ENCODE data around the gene HMMR. TPM values are rescaled to one million over a fixed set of nuclear protein-coding genes. Genes with fewer than 3 reads are reported as not detected.
"Not testable (repeated sequence)": the region's sequence is repeated elsewhere in the genome, so short reads cannot be mapped to it uniquely, and the experiment has no call there.

Gene HMMR
- total and polyA plus RNA-seq, 2 experiments from 2014 or later, result 77.9 to 163 TPM

DNA sequence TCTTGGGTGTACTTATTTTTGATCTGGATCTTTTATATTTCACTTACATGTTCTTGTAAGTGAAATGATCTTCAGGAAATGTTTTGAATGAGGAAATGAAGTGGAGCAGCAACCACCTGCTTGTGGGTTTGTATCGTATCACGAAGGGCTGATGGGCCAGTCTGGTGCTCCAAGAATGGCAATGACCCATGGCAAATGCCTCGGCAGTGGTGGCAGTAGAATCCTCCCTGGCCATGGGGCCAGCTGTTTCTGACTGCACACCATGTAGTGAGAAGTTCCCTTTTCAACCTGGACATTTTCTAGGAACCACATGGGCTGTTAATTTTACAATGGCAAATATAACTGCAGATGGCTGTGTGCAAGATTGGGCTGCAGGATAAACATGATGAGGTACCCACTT lies 74.9 kb downstream of the HMMR start:
- peaks cover 50% of the 10 kb centered on the region for H3K4me1 Mint-ChIP-seq
- H3K27ac Mint-ChIP-seq, result peak overlapping the region; percentile 31
- H3K4me3 Mint-ChIP-seq, result no peak overlapping the region
- Histone ChIP-seq H3F3A (replicated peaks; ENCODE audit: low read depth) (0 out of 2 replicates have a peak, but pooled peaks cover 3% of the 10 kb centered on the region), H4K20me1 (replicated peaks; ENCODE audit: insufficient read depth) (no peaks in the 10 kb centered on the region), H3K4me1 (ENCODE audit: insufficient read depth) (peaks cover 38% of the 10 kb centered on the region), H3K27ac (ENCODE audit: low read depth) (peak overlapping the region; percentile 81), H3K79me2 (replicated peaks; ENCODE audit: insufficient read depth) (no peaks in the 10 kb centered on the region), H3K9me2 (ENCODE audit: insufficient read depth) (no peaks in the 10 kb centered on the region), H2AFZ (no peak overlapping the region), H3K4me3 (no peak overlapping the region; the same call in 1 of the 2 replicates), H3K4me2 (peak overlapping the region; percentile 46), H3K36me3 (ENCODE audit: insufficient read depth) (no peaks in the 10 kb centered on the region), H3K27me3 (ENCODE audit: insufficient read depth) (no peaks in the 10 kb centered on the region)
- no peak for ATAC-seq
- TF ChIP-seq EZH2 (IDR thresholded peaks at IDR 0.05; ENCODE audit: low read depth, unreplicated experiment) (no peak), CTCF (conservative IDR thresholded peaks at IDR 0.05; ENCODE audit: low read depth in 2 of 2) (no peak), ZNF331 (CRISPR knock-in tag; IDR thresholded peaks at IDR 0.05; ENCODE audit: low read depth) (no peak), JUNB (IDR thresholded peaks at IDR 0.05; ENCODE audit: unreplicated experiment) (no peak)
- TF ChIP-seq, protein P1, sequence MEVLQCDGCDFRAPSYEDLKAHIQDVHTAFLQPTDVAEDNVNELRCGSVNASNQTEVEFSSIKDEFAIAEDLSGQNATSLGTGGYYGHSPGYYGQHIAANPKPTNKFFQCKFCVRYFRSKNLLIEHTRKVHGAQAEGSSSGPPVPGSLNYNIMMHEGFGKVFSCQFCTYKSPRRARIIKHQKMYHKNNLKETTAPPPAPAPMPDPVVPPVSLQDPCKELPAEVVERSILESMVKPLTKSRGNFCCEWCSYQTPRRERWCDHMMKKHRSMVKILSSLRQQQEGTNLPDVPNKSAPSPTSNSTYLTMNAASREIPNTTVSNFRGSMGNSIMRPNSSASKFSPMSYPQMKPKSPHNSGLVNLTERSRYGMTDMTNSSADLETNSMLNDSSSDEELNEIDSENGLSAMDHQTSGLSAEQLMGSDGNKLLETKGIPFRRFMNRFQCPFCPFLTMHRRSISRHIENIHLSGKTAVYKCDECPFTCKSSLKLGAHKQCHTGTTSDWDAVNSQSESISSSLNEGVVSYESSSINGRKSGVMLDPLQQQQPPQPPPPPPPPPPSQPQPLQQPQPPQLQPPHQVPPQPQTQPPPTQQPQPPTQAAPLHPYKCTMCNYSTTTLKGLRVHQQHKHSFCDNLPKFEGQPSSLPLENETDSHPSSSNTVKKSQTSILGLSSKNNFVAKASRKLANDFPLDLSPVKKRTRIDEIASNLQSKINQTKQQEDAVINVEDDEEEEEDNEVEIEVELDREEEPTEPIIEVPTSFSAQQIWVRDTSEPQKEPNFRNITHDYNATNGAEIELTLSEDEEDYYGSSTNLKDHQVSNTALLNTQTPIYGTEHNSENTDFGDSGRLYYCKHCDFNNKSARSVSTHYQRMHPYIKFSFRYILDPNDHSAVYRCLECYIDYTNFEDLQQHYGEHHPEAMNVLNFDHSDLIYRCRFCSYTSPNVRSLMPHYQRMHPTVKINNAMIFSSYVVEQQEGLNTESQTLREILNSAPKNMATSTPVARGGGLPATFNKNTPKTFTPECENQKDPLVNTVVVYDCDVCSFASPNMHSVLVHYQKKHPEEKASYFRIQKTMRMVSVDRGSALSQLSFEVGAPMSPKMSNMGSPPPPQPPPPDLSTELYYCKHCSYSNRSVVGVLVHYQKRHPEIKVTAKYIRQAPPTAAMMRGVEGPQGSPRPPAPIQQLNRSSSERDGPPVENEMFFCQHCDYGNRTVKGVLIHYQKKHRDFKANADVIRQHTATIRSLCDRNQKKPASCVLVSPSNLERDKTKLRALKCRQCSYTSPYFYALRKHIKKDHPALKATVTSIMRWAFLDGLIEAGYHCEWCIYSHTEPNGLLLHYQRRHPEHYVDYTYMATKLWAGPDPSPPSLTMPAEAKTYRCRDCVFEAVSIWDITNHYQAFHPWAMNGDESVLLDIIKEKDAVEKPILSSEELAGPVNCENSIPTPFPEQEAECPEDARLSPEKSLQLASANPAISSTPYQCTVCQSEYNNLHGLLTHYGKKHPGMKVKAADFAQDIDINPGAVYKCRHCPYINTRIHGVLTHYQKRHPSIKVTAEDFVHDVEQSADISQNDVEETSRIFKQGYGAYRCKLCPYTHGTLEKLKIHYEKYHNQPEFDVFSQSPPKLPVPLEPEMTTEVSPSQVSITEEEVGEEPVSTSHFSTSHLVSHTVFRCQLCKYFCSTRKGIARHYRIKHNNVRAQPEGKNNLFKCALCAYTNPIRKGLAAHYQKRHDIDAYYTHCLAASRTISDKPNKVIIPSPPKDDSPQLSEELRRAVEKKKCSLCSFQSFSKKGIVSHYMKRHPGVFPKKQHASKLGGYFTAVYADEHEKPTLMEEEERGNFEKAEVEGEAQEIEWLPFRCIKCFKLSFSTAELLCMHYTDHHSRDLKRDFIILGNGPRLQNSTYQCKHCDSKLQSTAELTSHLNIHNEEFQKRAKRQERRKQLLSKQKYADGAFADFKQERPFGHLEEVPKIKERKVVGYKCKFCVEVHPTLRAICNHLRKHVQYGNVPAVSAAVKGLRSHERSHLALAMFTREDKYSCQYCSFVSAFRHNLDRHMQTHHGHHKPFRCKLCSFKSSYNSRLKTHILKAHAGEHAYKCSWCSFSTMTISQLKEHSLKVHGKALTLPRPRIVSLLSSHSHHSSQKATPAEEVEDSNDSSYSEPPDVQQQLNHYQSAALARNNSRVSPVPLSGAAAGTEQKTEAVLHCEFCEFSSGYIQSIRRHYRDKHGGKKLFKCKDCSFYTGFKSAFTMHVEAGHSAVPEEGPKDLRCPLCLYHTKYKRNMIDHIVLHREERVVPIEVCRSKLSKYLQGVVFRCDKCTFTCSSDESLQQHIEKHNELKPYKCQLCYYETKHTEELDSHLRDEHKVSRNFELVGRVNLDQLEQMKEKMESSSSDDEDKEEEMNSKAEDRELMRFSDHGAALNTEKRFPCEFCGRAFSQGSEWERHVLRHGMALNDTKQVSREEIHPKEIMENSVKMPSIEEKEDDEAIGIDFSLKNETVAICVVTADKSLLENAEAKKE (CRISPR knock-in tag; IDR thresholded peaks at IDR 0.05), result no peak
- TF ChIP-seq, protein P2, sequence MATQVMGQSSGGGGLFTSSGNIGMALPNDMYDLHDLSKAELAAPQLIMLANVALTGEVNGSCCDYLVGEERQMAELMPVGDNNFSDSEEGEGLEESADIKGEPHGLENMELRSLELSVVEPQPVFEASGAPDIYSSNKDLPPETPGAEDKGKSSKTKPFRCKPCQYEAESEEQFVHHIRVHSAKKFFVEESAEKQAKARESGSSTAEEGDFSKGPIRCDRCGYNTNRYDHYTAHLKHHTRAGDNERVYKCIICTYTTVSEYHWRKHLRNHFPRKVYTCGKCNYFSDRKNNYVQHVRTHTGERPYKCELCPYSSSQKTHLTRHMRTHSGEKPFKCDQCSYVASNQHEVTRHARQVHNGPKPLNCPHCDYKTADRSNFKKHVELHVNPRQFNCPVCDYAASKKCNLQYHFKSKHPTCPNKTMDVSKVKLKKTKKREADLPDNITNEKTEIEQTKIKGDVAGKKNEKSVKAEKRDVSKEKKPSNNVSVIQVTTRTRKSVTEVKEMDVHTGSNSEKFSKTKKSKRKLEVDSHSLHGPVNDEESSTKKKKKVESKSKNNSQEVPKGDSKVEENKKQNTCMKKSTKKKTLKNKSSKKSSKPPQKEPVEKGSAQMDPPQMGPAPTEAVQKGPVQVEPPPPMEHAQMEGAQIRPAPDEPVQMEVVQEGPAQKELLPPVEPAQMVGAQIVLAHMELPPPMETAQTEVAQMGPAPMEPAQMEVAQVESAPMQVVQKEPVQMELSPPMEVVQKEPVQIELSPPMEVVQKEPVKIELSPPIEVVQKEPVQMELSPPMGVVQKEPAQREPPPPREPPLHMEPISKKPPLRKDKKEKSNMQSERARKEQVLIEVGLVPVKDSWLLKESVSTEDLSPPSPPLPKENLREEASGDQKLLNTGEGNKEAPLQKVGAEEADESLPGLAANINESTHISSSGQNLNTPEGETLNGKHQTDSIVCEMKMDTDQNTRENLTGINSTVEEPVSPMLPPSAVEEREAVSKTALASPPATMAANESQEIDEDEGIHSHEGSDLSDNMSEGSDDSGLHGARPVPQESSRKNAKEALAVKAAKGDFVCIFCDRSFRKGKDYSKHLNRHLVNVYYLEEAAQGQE (IDR thresholded peaks at IDR 0.05; ENCODE audit: unreplicated experiment), result no peak
- H3K9me3 Mint-ChIP-seq, result peaks cover 6% of the 10 kb centered on the region; the same call in 1 of the 3 replicates
- H3K27me3 Mint-ChIP-seq (ENCODE audit: insufficient read depth, low read depth, poor library complexity), result peaks cover 9% of the 10 kb centered on the region
- H3K36me3 Mint-ChIP-seq (ENCODE audit: low read depth), result no peaks in the 10 kb centered on the region
- no peak for DNase-seq (ENCODE audit: low spot score)

DNA sequence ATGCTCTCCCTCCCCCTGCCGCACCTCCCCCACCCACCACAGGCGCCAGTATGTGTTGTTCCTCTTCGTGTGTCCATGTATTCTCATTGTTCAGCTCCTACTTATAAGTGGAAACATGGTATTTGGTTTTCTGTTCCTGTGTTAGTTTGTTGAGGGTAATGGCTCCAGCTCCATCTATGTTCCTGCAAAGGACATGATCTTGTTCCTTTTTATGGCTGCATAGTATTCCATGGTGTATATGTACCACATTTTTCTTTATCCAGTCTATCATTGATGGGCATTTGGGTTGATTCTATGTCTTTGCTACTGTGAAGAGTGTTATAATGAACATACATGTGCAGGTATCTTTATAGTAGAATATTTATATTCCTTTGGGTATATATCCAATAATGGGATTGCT lies 76.0 kb downstream of the HMMR start:
- not testable (repeated sequence) for H3F3A ChIP-seq (replicated peaks; ENCODE audit: low read depth); H3K9me3 Mint-ChIP-seq; H3K4me3 ChIP-seq; H3K4me2 ChIP-seq; DNase-seq (ENCODE audit: low spot score); H3K27me3 Mint-ChIP-seq (ENCODE audit: insufficient read depth, low read depth, poor library complexity); H3K36me3 ChIP-seq (ENCODE audit: insufficient read depth); H3K9me2 ChIP-seq (ENCODE audit: insufficient read depth); H3K27me3 ChIP-seq (ENCODE audit: insufficient read depth); H4K20me1 ChIP-seq (replicated peaks; ENCODE audit: insufficient read depth); H3K79me2 ChIP-seq (replicated peaks; ENCODE audit: insufficient read depth); H3K4me3 Mint-ChIP-seq; ATAC-seq; H3K27ac Mint-ChIP-seq; H3K36me3 Mint-ChIP-seq (ENCODE audit: low read depth); H2AFZ ChIP-seq; H3K27ac ChIP-seq (ENCODE audit: low read depth)
- peaks cover 37% of the 10 kb centered on the region for H3K4me1 ChIP-seq (ENCODE audit: insufficient read depth)
- peaks cover 41% of the 10 kb centered on the region for H3K4me1 Mint-ChIP-seq

Data from GM23338 (cell line).